ENCODE results near the gene EFL1. TPM values are rescaled to one million over a fixed set of nuclear protein-coding genes. Genes with fewer than 3 reads are reported as not detected.
A peak's percentile ranks its signal among the peaks of the same experiment; 100 is the strongest.

The EFL1 gene
- total and polyA plus RNA-seq, 2 of the 4 experiments (the other 2 are of a cell fraction), result 10.1 to 24.6 TPM

- Histone ChIP-seq H3K9ac (ENCODE audit: low read depth, low read length) (no peak overlapping the region), H3K4me1 (ENCODE audit: control insufficient read depth, insufficient read depth, low read length) (peaks cover 21% of the 10 kb centered on the region), H4K91ac (ENCODE audit: insufficient read depth, low read depth, low read length) (peak overlapping the region; percentile 67; the same call in 1 of the 2 replicates), H3K27me3 (ENCODE audit: control insufficient read depth, insufficient read depth, low read length) (no peaks in the 10 kb centered on the region), H3K23ac (ENCODE audit: low read depth, low read length) (no peak overlapping the region), H3K56ac (ENCODE audit: extremely low read depth, insufficient read depth, low read length) (no peak overlapping the region), H3K27ac (ENCODE audit: insufficient read depth, low read length) (no peak overlapping the region), H2AK9ac (replicated peaks; ENCODE audit: low read depth, low read length, poor library complexity) (no peak overlapping the region), H2BK5ac (ENCODE audit: low read depth, low read length, poor library complexity, severe bottlenecking) (peak overlapping the region; percentile 70), H3K36me3 (ENCODE audit: control insufficient read depth, insufficient read depth, low read length) (0 out of 2 replicates have a peak, but pooled peaks cover 1% of the 10 kb centered on the region), H2AK5ac (ENCODE audit: low read depth, low read length) (peak overlapping the region; percentile 72; the same call in 1 of the 2 replicates), H4K20me1 (ENCODE audit: insufficient read depth, low read length) (no peaks in the 10 kb centered on the region), H4K5ac (ENCODE audit: low read depth, low read length) (peak overlapping the region; percentile 10; the same call in 1 of the 2 replicates), H3K9me3 (ENCODE audit: control insufficient read depth, insufficient read depth, low read length) (no peaks in the 10 kb centered on the region), H2BK15ac (ENCODE audit: low read depth, low read length) (peak overlapping the region; percentile 74; the same call in 1 of the 3 replicates), H3K4me2 (ENCODE audit: low read depth, low read length) (no peak overlapping the region; the same call in 1 of the 2 replicates), H3K4me3 (ENCODE audit: insufficient read depth, low read depth, low read length) (no peak overlapping the region), H3K79me1 (ENCODE audit: low read depth in 1 of 2, low read length in 2 of 2) (peaks cover 0 to 7% of the 10 kb centered on the region in 2 experiments; a peak in 1 of 4 replicates), H2BK20ac (ENCODE audit: low read depth, low read length) (peak overlapping the region; percentile 74; the same call in 1 of the 2 replicates), H3K9me1 (ENCODE audit: insufficient read depth, low read length) (peaks cover 16% of the 10 kb centered on the region), H2BK120ac (ENCODE audit: low read depth, low read length) (peak overlapping the region; percentile 50), H3K14ac (replicated peaks; ENCODE audit: low read depth, low read length) (peak overlapping the region; percentile 39; the same call in 1 of the 2 replicates), H2AFZ (replicated peaks; ENCODE audit: low read length, poor library complexity) (no peak overlapping the region), H3K18ac (ENCODE audit: low read depth, low read length) (peak overlapping the region; percentile 13; the same call in 1 of the 2 replicates), H4K8ac (ENCODE audit: low read depth in 2 of 2, low read length in 2 of 2) (peak overlapping the region in 1 of 2 experiments; percentile 67; a peak in 2 of 4 replicates), H3K4ac (ENCODE audit: low read depth, low read length) (peak overlapping the region; percentile 24; the same call in 1 of the 2 replicates)
- CTCF ChIA-PET, result interaction anchor here (0.6 kb wide), 2 partner anchors 629 to 1030 kb away, joined by 3 to 4 read pairs; no protein-coding TSS in a partner anchor
- ATAC-seq (ENCODE audit: low read depth) (no peak), DNase-seq (no peak)
- POLR2A ChIA-PET (ENCODE audit: unreplicated experiment), result no interaction called here
- TF ChIP-seq POLR2A (IDR thresholded peaks at IDR 0.05; ENCODE audit: low read depth, low read length), result no peak
- TF ChIP-seq CHD1 (IDR thresholded peaks at IDR 0.05; ENCODE audit: low read depth, low read length), result no peak
- no peak for TF ChIP-seq NFE2L2 (IDR thresholded peaks at IDR 0.05; ENCODE audit: low read depth, low read length)
- no peak for TF ChIP-seq USF2 (IDR thresholded peaks at IDR 0.05; ENCODE audit: low read depth, low read length)
- no peak for TF ChIP-seq MXI1 (IDR thresholded peaks at IDR 0.05; ENCODE audit: borderline replicate concordance, low read depth, low read length)
- TF ChIP-seq RAD21 (IDR thresholded peaks at IDR 0.05; ENCODE audit: low read length), result no peak
- no peak for TF ChIP-seq RCOR1 (IDR thresholded peaks at IDR 0.05; ENCODE audit: insufficient replicate concordance, low read length)
- TF ChIP-seq MAFK (IDR thresholded peaks at IDR 0.05; ENCODE audit: low read depth, low read length), result no peak
- TF ChIP-seq BHLHE40 (IDR thresholded peaks at IDR 0.05; ENCODE audit: low read depth, low read length), result no peak
- TF ChIP-seq CEBPB (IDR thresholded peaks at IDR 0.05; ENCODE audit: low read depth, low read length), result no peak
- no peak for TF ChIP-seq RFX5 (IDR thresholded peaks at IDR 0.05; ENCODE audit: low read depth, low read length)
- TF ChIP-seq CTCF (conservative IDR thresholded peaks at IDR 0.05; ENCODE audit: low read depth, low read length), result no peak
- TF ChIP-seq SMC3 (IDR thresholded peaks at IDR 0.05; ENCODE audit: low read depth, low read length), result no peak
- TF ChIP-seq, protein P1, sequence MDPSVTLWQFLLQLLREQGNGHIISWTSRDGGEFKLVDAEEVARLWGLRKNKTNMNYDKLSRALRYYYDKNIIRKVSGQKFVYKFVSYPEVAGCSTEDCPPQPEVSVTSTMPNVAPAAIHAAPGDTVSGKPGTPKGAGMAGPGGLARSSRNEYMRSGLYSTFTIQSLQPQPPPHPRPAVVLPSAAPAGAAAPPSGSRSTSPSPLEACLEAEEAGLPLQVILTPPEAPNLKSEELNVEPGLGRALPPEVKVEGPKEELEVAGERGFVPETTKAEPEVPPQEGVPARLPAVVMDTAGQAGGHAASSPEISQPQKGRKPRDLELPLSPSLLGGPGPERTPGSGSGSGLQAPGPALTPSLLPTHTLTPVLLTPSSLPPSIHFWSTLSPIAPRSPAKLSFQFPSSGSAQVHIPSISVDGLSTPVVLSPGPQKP (IDR thresholded peaks at IDR 0.05; ENCODE audit: borderline replicate concordance, low read depth, low read length), result no peak
- TF ChIP-seq FOS (IDR thresholded peaks at IDR 0.05; ENCODE audit: low read depth, low read length), result no peak
- TF ChIP-seq MAZ (IDR thresholded peaks at IDR 0.05; ENCODE audit: borderline replicate concordance, low read depth, low read length), result no peak
- intact Hi-C loops (cut with micrococcal nuclease) (loop anchor here (5.0 kb wide), 1 partner anchor 724 kb away; no protein-coding TSS in a partner anchor), dilution Hi-C loops (cut with HindIII; ENCODE audit: low sequenced_read_pairs, unreplicated experiment) (no loop called here), in situ Hi-C loops (cut with MboI; ENCODE audit: low sequenced_read_pairs) (no loop called here)
- BruUV-seq (replicated peaks), result no TSS peak
- WGBS, 2 experiments (ENCODE audit: extremely low coverage in 2 of 2, insufficient read length in 1 of 2), result no CpG with 5 or more reads among the region's 3 CpGs
Measured at GRCh38 chr15:82136120-82136519, 126.4 kb downstream of the EFL1 start.
